Measurements from ENCODE around the gene TRERF1. TPM values are rescaled to one million over a fixed set of nuclear protein-coding genes. Genes with fewer than 3 reads are reported as not detected.
A peak's percentile ranks its signal among the peaks of the same experiment; 100 is the strongest.

TRERF1 gene
- polyA plus RNA-seq, 3 donors: 0.58 to 10.0 (median 2.0) TPM

DNA sequence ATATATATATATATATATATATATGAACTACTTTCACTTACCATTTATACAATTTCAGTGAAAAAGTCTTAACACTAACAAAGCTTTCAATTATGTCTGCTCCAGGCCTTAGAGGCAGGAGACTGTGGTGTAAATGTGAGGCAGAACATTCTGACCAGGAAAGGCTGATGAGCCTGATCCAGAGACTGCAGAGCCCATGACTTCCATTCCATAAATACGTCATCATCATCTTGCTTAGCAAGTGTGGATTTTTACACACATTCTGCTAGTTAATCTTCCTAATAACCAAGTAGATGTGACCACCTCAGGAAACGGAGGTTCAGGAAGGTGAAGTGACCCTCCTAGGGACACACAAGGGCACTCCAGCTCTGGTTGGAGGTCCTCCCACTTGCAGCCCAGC, 14.9 kb downstream of the TRERF1 start:
- Histone ChIP-seq H3K79me2 (ENCODE audit: insufficient read depth, low read length) (peaks cover 100% of the 10 kb centered on the region), H3K9me3 (replicated peaks in 1 of 2; ENCODE audit: control insufficient read depth in 1 of 2, insufficient read depth in 1 of 2, low read length in 2 of 2) (peaks cover 13 to 19% of the 10 kb centered on the region in 2 donors), H3K4me2 (replicated peaks; ENCODE audit: extremely low read depth, low read length, poor library complexity, severe bottlenecking) (no peak overlapping the region), H3K4me3 (replicated peaks in 1 of 3; ENCODE audit: low read depth in 2 of 3, low read length in 3 of 3) (no peak overlapping the region), H3K27ac (ENCODE audit: low read depth in 1 of 2, low read length in 2 of 2) (peak overlapping the region in 1 of 2 donors; percentile 21), H3K36me3 (replicated peaks in 1 of 2; ENCODE audit: control insufficient read depth in 1 of 2, insufficient read depth in 2 of 2, low read length in 2 of 2) (peaks cover 6 to 25% of the 10 kb centered on the region in 2 donors), H2AFZ (ENCODE audit: insufficient read depth, low read depth, low read length, poor library complexity, severe bottlenecking) (no peak overlapping the region), H4K20me1 (ENCODE audit: insufficient read depth, low read length) (peaks cover 46% of the 10 kb centered on the region), H3K27me3 (ENCODE audit: control insufficient read depth in 2 of 2, insufficient read depth in 2 of 2, low read length in 2 of 2) (no peaks in the 10 kb centered on the region), H3K9ac (ENCODE audit: insufficient read depth, low read length, poor library complexity, severe bottlenecking) (no peak overlapping the region), H3K4me1 (ENCODE audit: control insufficient read depth in 1 of 2, insufficient read depth in 2 of 2, low read length in 2 of 2) (peaks cover 15 to 24% of the 10 kb centered on the region in 2 donors)
- no peak for DNase-seq
- Mint-ChIP-seq H3K27ac (peak overlapping the region in 4 of 7 donors; percentile 21 to 85 (median 68)), H3K9me3 (peaks cover 12 to 24% (median 18%) of the 10 kb centered on the region in 7 donors), H3K4me1 (peaks cover 31% of the 10 kb centered on the region), H3K4me3 (no peak overlapping the region), H3K36me3 (peaks cover 19 to 35% of the 10 kb centered on the region in 2 donors), H3K27me3 (ENCODE audit: low read depth in 3 of 3) (peaks cover 0 to 1% (median 0%) of the 10 kb centered on the region in 3 donors)
- WGBS (ENCODE audit: insufficient coverage): 100% methylated on average over 2 of the region's 2 CpGs
- intact Hi-C loops (cut with micrococcal nuclease): no loop called here
- TF ChIP-seq CTCF (IDR thresholded peaks at IDR 0.05): no peak

DNA sequence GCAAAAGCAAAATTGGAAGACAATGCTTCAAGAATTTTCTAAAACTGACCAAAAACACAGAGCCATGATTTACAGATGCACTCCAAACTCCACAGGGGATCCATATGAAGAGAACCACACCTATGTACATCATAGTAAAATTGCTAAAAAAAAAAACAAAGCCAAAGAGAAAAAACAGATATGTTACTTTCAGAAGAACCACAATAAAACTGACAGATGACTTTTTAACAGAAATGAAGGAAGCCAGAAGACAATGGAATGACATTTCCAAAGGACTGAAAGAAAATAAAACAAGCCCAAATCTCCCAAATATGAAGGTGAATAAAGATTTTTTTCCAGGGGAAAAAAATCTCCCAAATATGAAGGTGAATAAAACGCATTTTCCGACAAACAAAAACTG, 17.5 kb downstream of the TRERF1 start:
- Histone ChIP-seq H3K9ac (ENCODE audit: insufficient read depth, low read length, poor library complexity, severe bottlenecking) (no peak overlapping the region), H3K4me3 (replicated peaks in 1 of 3; ENCODE audit: low read depth in 2 of 3, low read length in 3 of 3) (no peak overlapping the region), H3K79me2 (ENCODE audit: insufficient read depth, low read length) (peaks cover 99% of the 10 kb centered on the region), H3K27ac (ENCODE audit: low read depth in 1 of 2, low read length in 2 of 2) (no peak overlapping the region), H3K36me3 (replicated peaks in 1 of 2; ENCODE audit: control insufficient read depth in 1 of 2, insufficient read depth in 2 of 2, low read length in 2 of 2) (peaks cover 6 to 25% of the 10 kb centered on the region in 2 donors), H3K4me1 (ENCODE audit: control insufficient read depth in 1 of 2, insufficient read depth in 2 of 2, low read length in 2 of 2) (peaks cover 7 to 10% of the 10 kb centered on the region in 2 donors), H4K20me1 (ENCODE audit: insufficient read depth, low read length) (peaks cover 32% of the 10 kb centered on the region), H3K27me3 (ENCODE audit: control insufficient read depth in 2 of 2, insufficient read depth in 2 of 2, low read length in 2 of 2) (no peaks in the 10 kb centered on the region), H3K9me3 (replicated peaks in 1 of 2; ENCODE audit: control insufficient read depth in 1 of 2, insufficient read depth in 1 of 2, low read length in 2 of 2) (peaks cover 13 to 19% of the 10 kb centered on the region in 2 donors), H2AFZ (ENCODE audit: insufficient read depth, low read depth, low read length, poor library complexity, severe bottlenecking) (no peak overlapping the region), H3K4me2 (replicated peaks; ENCODE audit: extremely low read depth, low read length, poor library complexity, severe bottlenecking) (no peak overlapping the region)
- intact Hi-C loops (cut with micrococcal nuclease): no loop called here
- H3K36me3 Mint-ChIP-seq: peaks cover 27 to 48% of the 10 kb centered on the region in 2 donors
- no peak overlapping the region for H3K4me3 Mint-ChIP-seq
- no peak for TF ChIP-seq CTCF (IDR thresholded peaks at IDR 0.05)
- peaks cover 12 to 24% (median 18%) of the 10 kb centered on the region in 7 donors for H3K9me3 Mint-ChIP-seq
- peak overlapping the region in 1 of 7 donors; percentile 55 for H3K27ac Mint-ChIP-seq
- no peak for DNase-seq
- peaks cover 0 to 2% (median 0%) of the 10 kb centered on the region in 3 donors for H3K27me3 Mint-ChIP-seq (ENCODE audit: low read depth in 3 of 3)
- H3K4me1 Mint-ChIP-seq: peaks cover 23% of the 10 kb centered on the region
- WGBS (ENCODE audit: insufficient coverage): no CpG with 5 or more reads among the region's 2 CpGs
